ENCODE measurements around the gene SACS.

SACS gene

DNA sequence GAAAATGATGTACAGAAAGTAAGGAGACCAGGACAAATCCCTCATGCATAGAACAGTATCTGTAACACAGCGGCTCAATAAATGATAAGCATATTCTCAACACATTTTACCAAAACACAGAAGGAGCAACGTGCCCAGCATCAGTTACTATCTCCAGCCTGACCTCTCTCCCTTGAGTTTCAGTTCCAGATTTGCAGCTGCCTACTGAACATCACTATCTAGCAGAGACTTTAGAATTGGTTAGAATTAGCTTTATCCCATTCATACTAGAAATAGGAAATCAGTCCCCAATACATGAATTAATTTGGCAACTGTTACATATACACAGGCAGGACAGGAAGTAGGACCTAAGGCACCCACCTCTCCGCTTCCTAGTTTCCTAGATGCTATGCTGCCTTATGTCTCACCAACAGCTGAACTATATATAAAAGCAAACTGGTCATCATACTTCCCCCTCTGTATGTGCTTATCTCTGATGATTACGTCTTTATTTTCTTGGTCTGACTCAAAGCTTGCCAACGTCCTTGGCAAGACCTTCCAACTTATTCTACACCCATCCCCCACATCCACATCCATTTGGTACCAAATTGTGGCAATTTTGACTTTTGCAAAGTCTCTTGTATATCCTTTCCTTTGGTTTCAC lies 61.1 kb downstream of the SACS start:
- Histone ChIP-seq H2AFZ (ENCODE audit: low read depth, low read length) (no peak overlapping the region), H3K9me3 (ENCODE audit: insufficient read depth, low read length) (no peaks in the 10 kb centered on the region), H3K27me3 (ENCODE audit: low read depth, low read length) (peaks cover 2% of the 10 kb centered on the region), H3K4me2 (ENCODE audit: low read length) (peak overlapping the region; percentile 83), H3K36me3 (replicated peaks; ENCODE audit: low read depth, low read length) (peaks cover 42% of the 10 kb centered on the region), H3K9ac (ENCODE audit: low read length) (peak overlapping the region; percentile 14; the same call in 1 of the 2 replicates), H3K4me3 (ENCODE audit: low read length) (peak overlapping the region; percentile 59), H4K20me1 (ENCODE audit: insufficient read depth, low read length) (peaks cover 20% of the 10 kb centered on the region), H3K27ac (ENCODE audit: low read length) (peak overlapping the region; percentile 62), H3K4me1 (ENCODE audit: low read length) (peaks cover 35% of the 10 kb centered on the region), H3K79me2 (ENCODE audit: low read length) (peaks cover 36% of the 10 kb centered on the region)
- TF ChIP-seq, protein P1, sequence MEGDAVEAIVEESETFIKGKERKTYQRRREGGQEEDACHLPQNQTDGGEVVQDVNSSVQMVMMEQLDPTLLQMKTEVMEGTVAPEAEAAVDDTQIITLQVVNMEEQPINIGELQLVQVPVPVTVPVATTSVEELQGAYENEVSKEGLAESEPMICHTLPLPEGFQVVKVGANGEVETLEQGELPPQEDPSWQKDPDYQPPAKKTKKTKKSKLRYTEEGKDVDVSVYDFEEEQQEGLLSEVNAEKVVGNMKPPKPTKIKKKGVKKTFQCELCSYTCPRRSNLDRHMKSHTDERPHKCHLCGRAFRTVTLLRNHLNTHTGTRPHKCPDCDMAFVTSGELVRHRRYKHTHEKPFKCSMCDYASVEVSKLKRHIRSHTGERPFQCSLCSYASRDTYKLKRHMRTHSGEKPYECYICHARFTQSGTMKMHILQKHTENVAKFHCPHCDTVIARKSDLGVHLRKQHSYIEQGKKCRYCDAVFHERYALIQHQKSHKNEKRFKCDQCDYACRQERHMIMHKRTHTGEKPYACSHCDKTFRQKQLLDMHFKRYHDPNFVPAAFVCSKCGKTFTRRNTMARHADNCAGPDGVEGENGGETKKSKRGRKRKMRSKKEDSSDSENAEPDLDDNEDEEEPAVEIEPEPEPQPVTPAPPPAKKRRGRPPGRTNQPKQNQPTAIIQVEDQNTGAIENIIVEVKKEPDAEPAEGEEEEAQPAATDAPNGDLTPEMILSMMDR (IDR thresholded peaks at IDR 0.05; ENCODE audit: low read depth, low read length), result no peak
- TF ChIP-seq EZH2phosphoT487 (IDR thresholded peaks at IDR 0.05; ENCODE audit: low read depth), result no peak

DNA sequence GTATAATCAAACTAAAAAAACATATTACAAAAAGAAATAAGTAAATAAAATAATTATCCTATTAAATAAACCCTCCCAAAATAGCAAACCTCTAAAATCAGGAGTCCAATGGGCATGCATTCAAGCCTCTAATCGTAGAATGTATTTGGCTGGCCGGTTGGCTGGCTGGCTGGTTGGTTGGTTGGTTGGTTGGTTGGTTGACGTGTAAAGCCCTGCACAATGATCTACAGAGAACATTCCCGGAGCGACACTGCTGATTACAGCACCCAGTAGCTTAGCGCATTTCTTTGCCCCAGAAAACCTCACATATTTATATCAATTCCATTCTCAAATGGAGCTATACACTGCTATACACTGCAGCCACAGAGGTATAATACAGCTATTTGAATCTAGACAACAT lies 65.6 kb downstream of the SACS start:
- Histone ChIP-seq H3K4me1 (ENCODE audit: low read length) (peaks cover 11% of the 10 kb centered on the region), H3K36me3 (replicated peaks; ENCODE audit: low read depth, low read length) (peaks cover 73% of the 10 kb centered on the region), H4K20me1 (ENCODE audit: insufficient read depth, low read length) (peaks cover 15% of the 10 kb centered on the region), H3K27me3 (ENCODE audit: low read depth, low read length) (no peaks in the 10 kb centered on the region), H3K9me3 (ENCODE audit: insufficient read depth, low read length) (no peaks in the 10 kb centered on the region), H3K79me2 (ENCODE audit: low read length) (peaks cover 15% of the 10 kb centered on the region), H3K9ac (ENCODE audit: low read length) (no peak overlapping the region), H3K4me2 (ENCODE audit: low read length) (no peak overlapping the region), H3K4me3 (ENCODE audit: low read length) (no peak overlapping the region), H2AFZ (ENCODE audit: low read depth, low read length) (no peak overlapping the region), H3K27ac (ENCODE audit: low read length) (no peak overlapping the region)
- TF ChIP-seq, protein P1 (IDR thresholded peaks at IDR 0.05; ENCODE audit: low read depth, low read length), result no peak
- TF ChIP-seq EZH2phosphoT487 (IDR thresholded peaks at IDR 0.05; ENCODE audit: low read depth), result no peak

DNA sequence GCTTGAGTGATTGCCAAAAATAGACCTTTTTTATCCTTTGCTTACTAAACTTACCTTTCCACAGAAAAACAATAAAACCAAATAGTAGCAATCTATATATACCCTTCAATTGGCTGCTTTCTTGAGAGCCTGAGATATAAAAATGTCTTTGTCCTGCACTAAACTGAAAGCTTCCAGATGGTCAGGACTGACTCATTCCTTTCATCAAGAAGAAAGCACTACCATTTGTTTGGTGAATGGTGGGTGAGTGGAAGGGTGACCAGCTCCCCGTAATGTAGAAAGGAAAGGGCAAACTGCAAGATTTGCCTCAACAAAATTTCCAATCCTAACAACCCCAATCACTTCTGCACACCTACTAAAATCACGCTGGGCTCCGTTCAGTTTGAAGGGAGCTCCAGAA lies 67.8 kb downstream of the SACS start:
- Histone ChIP-seq H3K9ac (ENCODE audit: low read length) (no peak overlapping the region), H3K27me3 (ENCODE audit: low read depth, low read length) (no peaks in the 10 kb centered on the region), H2AFZ (ENCODE audit: low read depth, low read length) (no peak overlapping the region), H4K20me1 (ENCODE audit: insufficient read depth, low read length) (no peaks in the 10 kb centered on the region), H3K4me3 (ENCODE audit: low read length) (no peak overlapping the region), H3K4me1 (ENCODE audit: low read length) (peaks cover 13% of the 10 kb centered on the region), H3K27ac (ENCODE audit: low read length) (no peak overlapping the region), H3K79me2 (ENCODE audit: low read length) (no peaks in the 10 kb centered on the region), H3K4me2 (ENCODE audit: low read length) (no peak overlapping the region), H3K9me3 (ENCODE audit: insufficient read depth, low read length) (no peaks in the 10 kb centered on the region), H3K36me3 (replicated peaks; ENCODE audit: low read depth, low read length) (peaks cover 69% of the 10 kb centered on the region)
- TF ChIP-seq, protein P1 (IDR thresholded peaks at IDR 0.05; ENCODE audit: low read depth, low read length), result no peak
- no peak for TF ChIP-seq EZH2phosphoT487 (IDR thresholded peaks at IDR 0.05; ENCODE audit: low read depth)

DNA sequence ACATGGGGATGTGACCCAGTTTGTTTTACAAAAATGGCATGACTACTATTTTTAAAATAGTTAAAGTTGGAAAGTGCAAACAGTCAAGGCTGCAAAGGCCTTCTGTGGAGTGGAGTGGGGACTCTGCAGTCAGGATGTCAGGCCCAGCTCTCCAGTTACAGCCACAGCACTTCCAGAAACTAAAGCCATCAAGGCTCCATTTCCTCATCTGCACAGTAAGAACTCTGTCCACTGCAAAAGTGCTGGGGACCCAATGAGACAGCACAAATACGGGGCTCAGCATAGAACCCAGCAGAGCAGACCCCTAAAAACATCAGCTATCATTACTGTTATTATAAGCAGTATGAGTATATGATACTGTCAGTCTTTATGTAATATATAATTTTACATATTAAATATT lies 73.6 kb downstream of the SACS start:
- Histone ChIP-seq H3K9ac (ENCODE audit: low read length) (no peak overlapping the region), H3K36me3 (replicated peaks; ENCODE audit: low read depth, low read length) (peaks cover 59% of the 10 kb centered on the region), H3K4me2 (ENCODE audit: low read length) (no peak overlapping the region), H3K4me3 (ENCODE audit: low read length) (no peak overlapping the region), H2AFZ (ENCODE audit: low read depth, low read length) (no peak overlapping the region), H3K27ac (ENCODE audit: low read length) (peak overlapping the region; percentile 23; the same call in 1 of the 2 replicates), H3K9me3 (ENCODE audit: insufficient read depth, low read length) (no peaks in the 10 kb centered on the region), H3K4me1 (ENCODE audit: low read length) (peaks cover 22% of the 10 kb centered on the region), H3K79me2 (ENCODE audit: low read length) (no peaks in the 10 kb centered on the region), H3K27me3 (ENCODE audit: low read depth, low read length) (no peaks in the 10 kb centered on the region), H4K20me1 (ENCODE audit: insufficient read depth, low read length) (no peaks in the 10 kb centered on the region)
- TF ChIP-seq, protein P1 (IDR thresholded peaks at IDR 0.05; ENCODE audit: low read depth, low read length), result no peak
- TF ChIP-seq EZH2phosphoT487 (IDR thresholded peaks at IDR 0.05; ENCODE audit: low read depth), result no peak
